Embryonic facial prominence (tissue), 1 donor: ENCODE data around the gene PLCD3.

Experiments
- DNase-seq: peaks from one replicate; pipeline ENCODE4 v3.0.0-alpha.2; 2016; ENCODE audit errors: extremely low spot score

PLCD3 gene

DNA sequence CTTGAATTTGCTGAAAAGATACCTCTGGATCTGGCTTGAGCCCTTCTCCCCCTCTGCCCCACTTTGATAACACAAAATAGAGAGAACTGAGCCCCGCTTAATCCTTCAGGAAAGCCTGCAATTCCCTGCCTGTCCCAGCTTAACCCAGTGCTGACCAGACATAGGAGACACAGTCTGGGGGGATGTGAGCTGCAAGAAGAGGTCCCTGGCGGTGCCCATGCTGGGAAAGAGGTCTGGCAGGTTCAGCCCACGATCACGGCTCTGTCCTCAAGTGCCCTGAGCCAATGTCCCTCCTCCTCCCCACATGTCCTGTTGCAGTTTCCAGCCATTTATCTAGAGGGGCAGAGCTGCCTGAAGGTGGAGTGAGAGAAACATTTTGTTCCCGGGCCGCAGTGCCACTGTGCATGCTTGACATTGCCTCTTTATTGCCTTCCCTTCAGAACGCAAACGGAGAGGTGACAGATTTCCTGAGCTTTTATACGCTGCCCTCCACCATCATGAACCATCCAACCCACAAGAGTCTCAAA lies 29.0 kb downstream of the PLCD3 start:
- no peak for DNase-seq

DNA sequence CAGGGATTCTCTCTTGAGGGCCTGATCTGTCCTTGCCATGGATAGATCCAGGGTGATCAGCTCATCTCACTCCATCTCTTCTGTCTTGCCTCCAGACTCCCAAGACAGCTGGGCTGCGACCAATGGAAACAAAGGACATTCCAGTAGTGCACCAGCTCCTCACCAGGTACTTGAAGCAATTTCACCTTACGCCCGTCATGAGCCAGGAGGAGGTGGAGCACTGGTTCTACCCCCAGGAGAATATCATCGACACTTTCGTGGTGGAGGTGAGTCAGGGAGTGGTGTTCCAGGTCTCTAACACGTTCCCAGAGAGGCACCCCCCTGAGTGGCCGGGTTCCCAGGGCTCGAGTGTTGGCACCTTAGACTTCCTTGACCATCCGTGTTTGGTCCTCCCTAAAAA lies 29.5 kb downstream of the PLCD3 start:
- no peak for DNase-seq

DNA sequence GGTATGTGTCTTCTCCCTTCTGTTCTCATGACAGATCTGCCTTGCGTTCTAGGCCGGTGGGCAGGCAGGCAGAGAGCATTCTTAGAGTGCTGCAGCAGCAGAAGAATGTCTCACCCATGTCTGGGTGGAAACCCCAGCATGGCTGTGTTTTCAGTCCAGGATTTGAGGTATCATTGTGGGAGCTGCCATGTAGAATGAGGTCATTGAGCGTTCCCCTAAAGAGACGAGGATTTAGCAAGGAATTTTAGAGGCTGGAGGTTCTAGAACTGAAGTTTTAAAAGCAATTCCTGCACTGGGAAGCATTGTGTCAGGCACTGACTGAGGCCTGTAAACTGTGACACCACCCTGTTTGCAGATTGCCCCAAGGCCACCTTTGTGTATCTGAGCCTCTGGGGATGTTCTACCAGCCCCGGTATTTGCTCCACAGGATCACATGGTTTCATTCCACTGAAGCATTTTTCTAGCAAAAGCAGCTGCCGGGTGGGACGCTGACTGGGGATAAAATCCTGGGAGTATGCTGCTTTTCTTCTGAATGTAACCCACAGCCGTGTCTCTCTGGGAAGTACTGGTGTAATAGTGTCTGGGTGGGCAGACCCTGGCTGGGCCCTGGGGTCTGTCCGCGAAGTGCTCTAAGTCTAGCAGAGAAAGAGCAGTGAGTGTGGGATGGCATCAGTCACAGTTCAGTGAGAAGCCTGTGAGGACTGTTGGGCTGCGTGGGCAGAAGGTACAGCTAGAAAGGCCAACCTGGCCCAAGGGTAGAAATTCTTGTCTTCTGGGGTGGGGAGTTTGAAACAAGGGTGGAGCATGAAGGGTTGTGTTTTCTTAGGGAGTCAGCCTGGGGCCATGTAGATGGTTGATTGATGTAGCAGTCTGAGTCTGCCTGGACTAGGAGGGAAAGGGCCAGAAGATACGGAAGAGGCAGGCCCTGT lies 30.2 kb downstream of the PLCD3 start:
- DNase-seq = no peak

DNA sequence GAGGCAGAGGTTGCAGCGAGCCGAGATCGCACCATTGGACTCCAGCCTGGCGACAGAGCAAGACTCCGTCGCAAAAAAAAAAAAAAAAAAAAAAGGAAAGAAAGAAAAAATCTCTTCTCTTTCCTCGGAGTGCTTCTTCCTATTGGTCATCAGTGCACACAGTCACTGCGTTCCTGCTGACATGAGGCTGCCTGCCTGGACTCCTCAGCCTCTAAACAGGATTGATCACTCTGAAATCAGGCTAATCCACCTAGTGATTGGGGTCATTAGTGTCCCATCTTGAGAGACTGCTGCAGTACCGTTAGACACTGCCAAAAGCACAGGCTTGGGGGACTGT lies 30.8 kb downstream of the PLCD3 start:
- no peak for DNase-seq

DNA sequence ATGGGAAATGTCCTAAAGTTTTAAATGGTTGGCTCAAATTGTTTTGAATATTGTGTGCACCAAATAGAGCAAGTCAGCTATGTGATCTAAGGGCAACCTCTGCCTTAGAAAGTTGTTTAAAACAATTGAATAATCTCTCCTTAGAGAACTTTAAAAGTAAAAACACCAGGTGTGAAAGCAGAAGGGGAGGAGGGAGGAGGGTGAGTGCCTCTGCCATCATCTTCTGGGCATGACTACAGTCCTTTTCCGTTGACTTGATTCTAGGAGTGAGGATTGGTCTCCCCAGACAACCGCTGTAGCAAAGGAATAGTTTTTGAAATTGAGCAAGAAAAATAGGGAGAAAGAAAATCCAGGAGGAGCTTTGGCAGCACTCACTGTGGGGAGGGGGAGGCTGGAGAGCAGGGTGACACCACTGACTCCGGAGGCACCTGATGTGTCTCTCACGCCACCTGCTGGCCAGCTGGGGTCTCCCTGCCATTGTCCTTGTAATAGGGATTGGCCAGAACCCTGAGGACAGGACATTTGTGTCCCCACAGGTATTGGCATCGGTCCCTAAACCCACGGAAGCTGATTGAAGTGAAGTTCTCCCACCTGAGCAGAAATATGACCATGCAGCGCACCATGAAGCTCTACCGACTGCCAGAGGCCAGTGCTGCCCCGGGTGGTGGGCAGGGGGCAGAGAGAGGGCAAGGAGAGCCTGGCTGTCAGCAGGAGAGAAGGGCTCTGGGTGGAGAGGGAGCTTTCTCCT lies 33.3 kb downstream of the PLCD3 start:
- DNase-seq = no peak

DNA sequence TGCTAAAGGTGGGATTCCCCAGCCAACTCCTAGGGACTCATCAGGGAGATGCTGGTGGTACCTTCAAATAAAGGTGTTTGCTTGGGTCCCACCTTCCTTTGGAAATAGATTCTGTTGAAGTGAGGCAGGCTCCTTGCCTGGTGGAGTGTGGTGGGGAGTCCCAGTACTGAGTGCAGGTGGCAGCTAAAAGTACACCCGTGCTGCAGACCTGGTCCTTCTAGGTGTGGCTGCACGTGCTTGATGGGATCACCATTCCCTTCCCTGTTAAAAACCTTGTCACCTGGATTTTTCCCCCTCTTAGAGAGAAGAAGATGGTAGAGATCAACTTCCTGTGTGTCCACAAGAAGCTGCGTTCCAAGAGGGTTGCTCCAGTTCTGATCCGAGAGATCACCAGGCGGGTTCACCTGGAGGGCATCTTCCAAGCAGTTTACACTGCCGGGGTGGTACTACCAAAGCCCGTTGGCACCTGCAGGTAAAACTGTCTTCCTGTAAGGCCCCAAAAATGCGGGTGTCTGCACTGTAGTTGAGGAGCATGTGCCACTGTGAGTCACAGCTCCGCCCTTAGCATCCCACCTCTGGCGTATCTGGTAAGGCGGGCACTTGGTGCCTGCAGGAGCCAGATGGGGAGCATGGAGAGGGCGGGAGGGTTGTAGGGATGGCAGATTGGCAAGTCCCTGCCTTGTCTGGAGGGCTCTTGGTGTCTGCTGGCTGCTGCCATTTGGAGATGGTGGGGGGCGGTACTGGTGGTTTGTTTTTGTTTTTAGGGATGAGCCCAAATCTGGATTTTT lies 34.0 kb downstream of the PLCD3 start:
- no peak for DNase-seq

DNA sequence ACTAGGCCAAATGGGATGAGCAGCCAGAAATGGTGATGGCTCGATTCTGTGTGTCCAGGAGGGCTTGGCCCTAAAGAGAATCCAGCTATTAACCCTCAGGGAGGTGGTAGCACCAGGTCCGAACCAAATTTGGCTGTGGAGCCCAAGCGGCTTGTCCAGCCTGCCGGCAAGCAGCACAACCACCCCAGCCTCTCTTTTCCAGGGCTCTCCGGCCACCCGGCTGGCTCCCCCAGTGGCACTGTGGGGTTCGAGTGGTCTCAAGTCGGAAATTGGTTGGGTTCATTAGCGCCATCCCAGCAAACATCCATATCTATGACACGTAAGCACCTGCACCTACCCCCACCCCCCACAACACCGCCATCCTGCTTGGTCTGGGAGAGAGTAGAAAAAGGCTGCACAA lies 35.4 kb downstream of the PLCD3 start:
- DNase-seq = no peak

DNA sequence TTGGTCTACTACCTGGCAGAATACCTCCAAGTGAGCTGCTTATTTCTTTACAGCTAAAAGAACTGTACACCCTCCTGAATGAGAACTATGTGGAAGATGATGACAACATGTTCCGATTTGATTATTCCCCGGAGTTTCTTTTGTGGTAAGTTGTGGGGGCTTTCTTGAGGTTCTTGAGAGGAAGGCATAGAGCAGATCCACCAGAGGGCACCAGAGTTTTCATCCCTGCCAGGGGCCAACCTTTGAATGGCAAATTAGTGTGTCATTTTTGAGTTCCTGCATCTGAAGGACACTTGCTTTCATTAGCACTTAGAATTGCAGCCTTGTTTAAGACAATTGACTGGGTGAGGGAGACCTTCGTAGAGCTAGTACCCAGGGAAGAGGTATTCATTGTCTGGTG lies 36.2 kb downstream of the PLCD3 start:
- no peak for DNase-seq

DNA sequence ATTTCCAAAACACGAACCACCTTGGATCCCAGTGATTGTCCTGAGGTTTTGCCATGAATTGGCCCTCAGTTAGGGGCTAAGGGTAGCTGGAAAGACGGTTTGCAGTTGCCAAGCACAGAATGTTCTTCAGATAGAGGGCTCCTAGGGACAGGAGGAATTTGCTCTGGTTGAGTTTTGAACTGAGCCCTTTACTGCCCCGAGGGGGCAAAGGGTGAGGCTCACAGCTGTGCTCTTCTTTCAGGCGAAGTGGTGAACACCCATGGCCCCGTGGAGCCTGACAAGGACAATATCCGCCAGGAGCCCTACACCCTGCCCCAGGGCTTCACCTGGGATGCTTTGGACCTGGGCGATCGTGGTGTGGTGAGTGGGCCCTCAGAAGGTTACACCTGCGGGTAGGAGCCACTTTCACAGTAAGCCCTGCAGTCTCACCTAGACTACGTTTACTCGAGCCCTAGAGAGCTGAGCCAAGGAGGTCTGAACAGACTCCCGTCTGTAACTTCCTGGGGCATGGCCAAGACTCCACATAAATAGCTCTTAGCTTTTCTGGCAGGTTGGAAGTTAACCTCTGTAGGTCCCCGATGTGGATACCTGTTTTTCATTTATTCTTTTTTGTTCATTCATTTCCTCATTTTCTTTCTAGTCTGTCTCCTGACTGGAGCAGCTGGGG lies 38.7 kb downstream of the PLCD3 start:
- no peak for DNase-seq

DNA sequence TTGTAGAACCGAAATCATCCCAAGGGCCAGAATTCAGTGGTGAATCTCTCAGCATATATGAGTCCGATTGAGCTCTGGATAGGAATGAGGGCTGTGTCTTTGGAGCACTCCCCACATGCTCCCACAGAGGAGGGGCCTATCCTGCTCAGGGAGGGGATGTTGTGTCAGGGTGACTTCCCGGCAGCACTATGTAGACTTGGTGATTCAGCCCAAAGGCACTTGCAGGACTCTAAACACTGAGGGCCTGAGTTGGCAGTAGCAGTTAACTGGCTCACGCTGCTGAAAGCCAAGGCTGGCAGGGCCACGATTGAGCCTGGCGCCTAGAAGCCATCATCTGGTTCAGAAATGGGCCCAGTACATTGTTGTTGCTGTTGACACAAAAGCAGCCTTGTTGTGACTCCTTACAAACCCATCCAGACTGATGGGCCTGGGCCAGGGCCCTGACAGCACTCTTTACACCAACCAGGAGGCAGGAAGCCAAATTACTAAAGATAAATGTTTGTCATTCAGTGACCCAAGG lies 39.3 kb downstream of the PLCD3 start:
- DNase-seq = no peak

DNA sequence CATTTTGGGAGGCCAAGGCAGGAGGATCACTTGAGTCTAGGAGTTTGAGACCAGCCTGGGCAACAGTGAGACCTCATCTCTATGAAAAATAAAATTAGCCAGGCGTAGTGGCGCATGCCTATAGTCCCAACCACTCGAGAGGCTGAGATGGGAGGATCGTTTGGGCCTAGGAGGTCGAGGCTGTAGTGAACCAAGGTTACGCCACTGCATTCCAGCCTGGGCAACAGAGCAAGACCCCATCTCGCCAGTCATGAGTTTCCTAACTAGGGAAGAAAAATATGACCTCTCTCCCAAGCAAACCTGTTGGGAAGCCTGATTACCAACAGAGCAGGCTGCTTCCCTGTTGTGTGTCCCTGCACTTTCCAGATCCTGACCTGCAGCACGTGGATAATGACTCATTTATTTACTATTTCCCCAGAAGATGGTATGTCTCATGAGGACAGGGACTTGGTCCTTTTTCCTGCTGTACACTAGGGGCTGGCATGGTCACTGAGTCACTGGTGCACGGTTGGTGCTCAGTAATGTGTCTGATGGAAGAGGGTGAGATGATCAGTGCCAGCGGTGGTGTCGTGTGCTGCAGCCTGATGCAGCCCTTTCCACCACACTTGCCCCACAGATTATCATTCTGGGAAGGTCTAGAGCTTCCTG lies 40.4 kb downstream of the PLCD3 start:
- DNase-seq = no peak

DNA sequence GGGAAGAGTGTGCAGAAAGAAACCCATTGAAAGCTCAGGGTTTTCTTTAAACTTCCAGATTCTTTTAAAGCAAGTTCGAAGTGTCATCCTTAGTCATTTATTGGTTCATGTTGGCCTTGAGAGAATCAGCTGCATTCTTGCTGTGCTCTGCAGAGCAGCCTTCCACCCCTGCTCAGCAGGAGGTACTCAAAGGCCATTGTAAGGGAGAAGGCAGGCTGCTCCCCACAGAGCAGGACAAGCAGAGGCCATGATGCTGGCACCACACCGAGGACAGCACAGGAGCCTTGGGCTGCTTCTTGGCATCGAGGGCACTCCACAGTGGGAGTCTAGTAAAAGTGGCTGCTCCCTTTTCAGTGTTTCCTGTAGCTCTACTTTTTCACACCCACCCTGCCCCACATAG lies 41.6 kb downstream of the PLCD3 start:
- DNase-seq = no peak

DNA sequence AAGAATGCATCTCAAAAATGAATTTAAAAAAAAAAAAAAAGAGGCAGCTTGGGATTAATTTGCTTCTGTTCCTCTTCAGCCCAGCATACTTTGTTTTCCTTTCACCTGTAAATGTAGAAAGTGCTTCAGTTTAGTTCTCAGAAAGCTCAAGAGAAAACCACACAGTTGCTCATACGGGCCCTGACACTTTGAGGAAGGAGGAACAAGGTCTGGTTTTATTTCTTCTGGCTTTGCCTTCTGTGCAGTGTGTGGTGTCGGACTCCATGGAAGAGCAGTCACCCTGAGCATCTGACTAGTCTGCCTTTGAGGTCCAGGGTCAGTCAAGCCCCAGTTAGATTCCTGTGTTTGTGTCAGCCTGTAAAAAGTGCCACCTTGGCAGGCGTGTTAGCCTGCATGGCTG lies 43.6 kb downstream of the PLCD3 start:
- no peak for DNase-seq

DNA sequence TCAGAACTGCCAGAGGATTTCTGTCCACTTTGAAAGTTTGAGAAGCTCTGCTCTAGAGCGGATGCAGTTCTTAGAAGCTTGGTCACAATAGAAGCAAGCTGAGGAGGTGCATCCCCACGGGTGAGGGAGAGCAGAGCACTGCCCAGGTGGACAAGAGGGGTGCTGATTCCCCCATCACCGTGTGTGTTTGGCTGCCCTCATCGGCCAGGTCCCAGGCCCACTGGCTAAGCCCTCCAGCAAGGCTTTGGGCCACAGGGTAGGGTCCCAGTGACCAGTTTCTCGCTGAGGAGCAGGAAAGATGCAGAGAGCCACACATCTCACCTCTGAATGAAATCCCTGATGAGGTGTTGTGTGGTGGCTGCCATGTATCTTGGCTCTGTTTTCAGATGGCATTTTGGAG lies 44.3 kb downstream of the PLCD3 start:
- DNase-seq = no peak

DNA sequence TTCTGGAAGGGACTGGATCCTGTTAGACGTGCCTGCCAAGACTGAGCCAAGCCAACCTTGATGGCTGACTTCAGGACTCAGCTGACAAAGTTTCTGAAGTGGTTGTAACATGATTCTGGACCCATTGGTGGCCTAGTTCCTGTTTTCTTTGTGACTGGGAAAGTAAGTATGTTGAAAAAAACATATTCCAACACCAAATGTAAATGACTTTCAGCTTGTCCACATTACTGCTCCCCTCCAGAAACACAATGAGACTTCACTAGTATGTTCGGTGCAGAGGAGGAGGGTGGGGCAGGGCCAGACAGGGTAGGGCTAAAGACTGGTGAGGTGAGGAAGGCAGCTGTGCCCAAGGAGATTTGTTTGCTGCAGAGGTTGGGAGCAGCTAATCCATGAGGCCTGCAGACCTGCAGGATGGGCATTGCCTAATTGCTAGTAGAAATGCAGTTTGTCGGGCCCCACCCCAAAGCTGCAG lies 44.8 kb downstream of the PLCD3 start:
- DNase-seq = no peak

DNA sequence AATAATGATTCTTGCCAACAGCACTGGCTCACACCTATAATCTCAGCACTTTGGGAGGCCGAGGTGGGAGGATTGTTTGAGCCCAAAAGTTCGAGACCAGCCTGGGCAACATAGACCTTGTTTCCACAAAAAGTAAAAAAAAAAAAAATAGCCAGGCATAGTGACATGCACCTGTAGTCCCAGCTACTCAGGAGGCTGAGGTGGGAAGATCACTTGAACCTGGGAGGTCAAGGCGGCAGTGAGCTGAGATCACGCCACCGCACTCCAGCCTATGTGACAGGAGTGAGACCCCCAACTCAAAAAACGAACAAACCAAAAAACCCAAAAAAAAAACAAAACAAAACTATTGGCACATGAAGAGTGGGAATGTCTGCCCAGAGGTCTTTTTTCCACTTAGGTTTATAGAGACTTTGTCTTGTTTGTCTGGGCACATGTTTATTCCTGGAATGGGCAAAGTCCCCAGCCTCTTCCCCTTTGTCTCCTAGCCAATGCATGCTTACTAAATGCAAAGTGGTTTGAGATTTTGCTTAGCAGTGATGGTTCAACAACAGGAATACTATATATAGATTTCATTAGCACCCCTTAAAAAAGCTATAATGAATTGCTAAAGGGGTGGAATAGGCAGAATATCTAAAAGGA lies 45.3 kb downstream of the PLCD3 start:
- no peak for DNase-seq

DNA sequence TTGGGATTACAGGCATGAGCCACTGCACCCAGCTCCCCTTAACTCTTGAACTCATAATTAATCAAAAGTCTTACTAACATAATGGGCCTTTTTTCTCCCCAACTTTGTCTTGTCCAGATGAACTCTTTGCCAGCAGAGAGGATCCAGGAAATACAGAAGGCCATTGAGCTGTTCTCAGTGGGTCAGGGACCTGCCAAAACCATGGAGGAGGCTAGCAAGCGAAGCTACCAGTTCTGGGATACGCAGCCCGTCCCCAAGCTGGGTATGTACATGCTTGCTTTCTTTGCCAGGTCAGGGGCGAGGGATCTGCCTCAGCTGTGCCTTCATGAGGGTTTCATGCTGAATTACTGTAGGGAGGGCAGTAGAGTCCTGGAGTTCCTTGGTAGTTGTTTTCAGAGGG lies 45.9 kb downstream of the PLCD3 start:
- no peak for DNase-seq

DNA sequence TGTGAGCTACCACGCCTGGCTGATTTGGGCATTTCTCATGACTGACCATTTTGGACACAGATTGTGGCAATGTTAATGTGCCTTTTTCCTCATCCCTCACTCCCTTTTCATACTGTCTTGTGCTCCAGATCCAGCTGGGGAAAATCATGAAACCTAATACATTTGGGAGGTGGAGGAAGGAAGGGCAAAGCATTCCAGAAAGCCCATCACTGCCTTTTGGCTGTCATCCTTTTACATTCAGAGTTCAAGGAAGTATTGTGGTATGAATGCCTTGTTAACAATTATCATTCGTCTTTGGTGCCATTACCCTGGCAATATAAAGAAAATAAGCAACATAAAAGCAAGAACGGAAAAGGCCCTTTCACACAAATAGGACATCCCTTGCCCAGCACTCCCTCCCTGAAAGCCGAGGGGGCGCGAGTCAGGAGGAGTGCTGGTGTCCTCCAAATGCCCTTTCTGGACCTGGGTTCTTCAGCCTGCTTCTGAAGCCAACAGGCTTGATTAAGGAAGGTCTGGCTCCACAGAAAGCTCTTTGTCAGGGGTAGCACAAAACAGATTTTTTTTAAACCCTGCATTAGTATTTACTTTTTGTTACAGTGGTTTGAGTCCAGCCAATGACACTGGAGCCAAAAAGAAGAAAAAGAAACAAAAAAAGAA lies 51.1 kb downstream of the PLCD3 start:
- no peak for DNase-seq

DNA sequence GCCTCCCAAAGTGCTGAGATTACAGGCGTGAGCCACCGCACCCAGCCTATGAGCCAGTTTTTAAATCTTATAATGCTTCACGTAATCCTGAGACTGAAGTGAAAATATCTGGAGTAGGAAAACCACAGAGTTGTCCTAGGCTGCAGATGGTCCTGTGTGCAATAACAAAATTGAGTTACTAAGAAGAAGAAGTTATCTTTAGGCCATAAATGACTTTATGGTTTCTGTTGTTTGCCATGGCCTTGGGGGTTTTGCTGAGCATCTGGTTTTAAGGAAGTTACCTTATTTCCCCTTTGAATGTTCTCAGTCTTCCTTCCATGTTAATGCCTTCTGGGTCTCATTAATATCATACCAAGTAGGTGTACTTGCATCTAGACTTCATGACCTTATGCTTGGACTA lies 54.7 kb downstream of the PLCD3 start:
- DNase-seq = no peak
